ENCODE data around the gene SUMO2.

GRCh38 chr17:75144816-75145512, 37.8 kb downstream of the SUMO2 start:
- no peak for TF ChIP-seq YY1 (IDR thresholded peaks at IDR 0.05; ENCODE audit: low read depth)
- no peak for TF ChIP-seq TAF1 (IDR thresholded peaks at IDR 0.05; ENCODE audit: low read depth)
- no peak for TF ChIP-seq EP300 (IDR thresholded peaks at IDR 0.05; ENCODE audit: borderline replicate concordance)
- no peak for TF ChIP-seq CREB1 (IDR thresholded peaks at IDR 0.05; ENCODE audit: low read depth)
- no peak for TF ChIP-seq RAD21 (IDR thresholded peaks at IDR 0.05; ENCODE audit: low read depth)
- no peak for TF ChIP-seq FOXM1 (IDR thresholded peaks at IDR 0.05; ENCODE audit: borderline replicate concordance, low read depth)

Measured in Ishikawa (cell line).